Suprapubic skin (tissue), 4 donors: Measurements from ENCODE around the gene ACBD6.

Experiments
- EP300 ChIP-seq: sonication (generic); formaldehyde crosslinking; IDR thresholded peaks from one replicate; pipeline ENCODE4 v1.6.1; 2017; ENCODE audit warnings: antibody characterized with exemption
- POLR2A ChIP-seq, 2 donors: fragments of 450-650 bp; IDR thresholded peaks; one replicate each; pipeline ENCODE4 v1.6.1; 2017; ENCODE audit warnings: antibody characterized with exemption in 2 of 2, mild to moderate bottlenecking in 2 of 2, moderate library complexity in 2 of 2
- POLR2AphosphoS5 ChIP-seq, 3 donors: sonication (generic); formaldehyde crosslinking; IDR thresholded peaks; one replicate each; pipeline ENCODE4 v1.6.1; 2017; ENCODE audit warnings: antibody characterized with exemption in 3 of 3
- TF ChIP-seq, protein P1 (sequence below), 2 donors: fragments of 200-600 bp in 1 of 2; fragments of 450-650 bp in 1 of 2; sonication (generic) in 1 of 2; IDR thresholded peaks; one replicate each; pipeline ENCODE4 v1.5.1; 2016 to 2019; ENCODE audit warnings: antibody characterized with exemption in 2 of 2, mild to moderate bottlenecking in 1 of 2, moderate library complexity in 1 of 2

DNA sequence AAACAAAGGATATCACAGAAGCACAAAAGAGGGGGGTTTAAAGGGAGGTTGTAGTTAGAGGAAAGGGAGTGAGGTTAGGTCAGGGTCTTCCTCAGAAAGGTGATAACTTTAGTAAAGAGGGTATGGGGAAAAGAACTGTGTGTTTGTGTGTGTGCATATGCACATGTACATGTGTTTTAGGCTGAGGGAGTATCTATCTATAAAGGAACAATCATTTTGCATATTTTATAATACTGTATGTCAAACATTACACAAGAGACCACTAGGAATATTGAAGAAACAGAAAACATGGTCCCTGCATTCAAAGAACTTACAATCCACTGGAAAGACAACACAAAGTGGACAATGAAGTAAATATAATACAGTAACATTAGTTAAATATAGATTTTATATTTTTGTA lies 132.2 kb downstream of the ACBD6 start:
- no peak for TF ChIP-seq POLR2A (IDR thresholded peaks at IDR 0.05)
- TF ChIP-seq, protein P1, sequence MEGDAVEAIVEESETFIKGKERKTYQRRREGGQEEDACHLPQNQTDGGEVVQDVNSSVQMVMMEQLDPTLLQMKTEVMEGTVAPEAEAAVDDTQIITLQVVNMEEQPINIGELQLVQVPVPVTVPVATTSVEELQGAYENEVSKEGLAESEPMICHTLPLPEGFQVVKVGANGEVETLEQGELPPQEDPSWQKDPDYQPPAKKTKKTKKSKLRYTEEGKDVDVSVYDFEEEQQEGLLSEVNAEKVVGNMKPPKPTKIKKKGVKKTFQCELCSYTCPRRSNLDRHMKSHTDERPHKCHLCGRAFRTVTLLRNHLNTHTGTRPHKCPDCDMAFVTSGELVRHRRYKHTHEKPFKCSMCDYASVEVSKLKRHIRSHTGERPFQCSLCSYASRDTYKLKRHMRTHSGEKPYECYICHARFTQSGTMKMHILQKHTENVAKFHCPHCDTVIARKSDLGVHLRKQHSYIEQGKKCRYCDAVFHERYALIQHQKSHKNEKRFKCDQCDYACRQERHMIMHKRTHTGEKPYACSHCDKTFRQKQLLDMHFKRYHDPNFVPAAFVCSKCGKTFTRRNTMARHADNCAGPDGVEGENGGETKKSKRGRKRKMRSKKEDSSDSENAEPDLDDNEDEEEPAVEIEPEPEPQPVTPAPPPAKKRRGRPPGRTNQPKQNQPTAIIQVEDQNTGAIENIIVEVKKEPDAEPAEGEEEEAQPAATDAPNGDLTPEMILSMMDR (IDR thresholded peaks at IDR 0.05) = no peak
- no peak for TF ChIP-seq EP300
- no peak for TF ChIP-seq POLR2AphosphoS5 (IDR thresholded peaks at IDR 0.05)
